Femur (tissue), 1 donor: ENCODE data around the gene BCOR.
A peak's percentile ranks its signal among the peaks of the same experiment; 100 is the strongest.

Experiments
- DNase-seq: peaks from one replicate; pipeline ENCODE4 v3.0.0-alpha.2; 2017

BCOR gene

DNA sequence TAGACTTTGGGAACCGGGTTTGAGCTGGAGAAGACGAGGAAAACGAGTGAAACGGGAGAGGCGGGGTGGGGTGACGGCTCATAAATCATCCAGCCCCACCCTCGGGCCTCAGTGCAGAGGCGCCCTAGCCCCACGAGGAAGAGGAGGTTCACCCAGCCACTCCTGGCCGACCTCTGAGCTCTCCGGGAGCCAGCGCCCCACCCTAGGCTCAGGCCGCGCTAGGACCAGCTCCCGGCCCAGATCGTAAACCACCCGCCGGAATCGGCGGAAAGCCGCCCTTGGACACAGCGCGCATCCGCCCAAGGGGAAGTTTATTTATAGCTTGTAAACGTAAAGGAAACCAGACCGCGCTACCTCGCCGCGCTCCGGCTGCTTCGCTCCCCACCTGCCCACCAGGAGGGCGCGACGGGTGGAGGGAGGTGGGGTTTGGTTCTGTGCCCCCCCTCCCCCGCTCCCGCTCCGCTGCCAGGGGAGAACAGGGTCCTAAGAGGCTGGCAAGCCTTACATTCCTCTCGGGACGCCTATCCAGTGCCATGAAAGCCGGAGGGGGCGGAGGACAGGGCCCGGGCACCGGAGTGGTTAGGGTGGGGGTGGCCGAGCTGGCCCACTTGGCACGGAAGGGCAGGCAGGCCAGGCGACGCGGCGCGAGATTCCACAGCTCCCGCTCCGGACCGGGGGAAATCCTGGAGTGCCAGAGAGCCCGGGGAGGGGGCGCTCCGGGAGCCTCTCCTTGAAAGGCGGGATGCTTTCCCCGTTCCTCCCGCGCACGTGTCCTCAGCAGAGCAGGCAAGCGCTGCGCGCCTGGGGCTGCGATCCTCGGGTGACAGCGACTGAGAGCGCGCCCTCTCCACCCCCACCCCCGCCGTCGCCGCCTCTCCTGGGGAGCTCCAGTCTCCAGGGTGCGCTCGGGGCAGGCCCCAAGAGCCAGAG is 84.2 kb downstream of the BCOR start:
- DNase-seq, result peak; percentile 84

- peak; percentile 65 for DNase-seq
These were observed 84.9 kb downstream of the BCOR start for GRCh38 chrX:40012868-40013265.

DNA sequence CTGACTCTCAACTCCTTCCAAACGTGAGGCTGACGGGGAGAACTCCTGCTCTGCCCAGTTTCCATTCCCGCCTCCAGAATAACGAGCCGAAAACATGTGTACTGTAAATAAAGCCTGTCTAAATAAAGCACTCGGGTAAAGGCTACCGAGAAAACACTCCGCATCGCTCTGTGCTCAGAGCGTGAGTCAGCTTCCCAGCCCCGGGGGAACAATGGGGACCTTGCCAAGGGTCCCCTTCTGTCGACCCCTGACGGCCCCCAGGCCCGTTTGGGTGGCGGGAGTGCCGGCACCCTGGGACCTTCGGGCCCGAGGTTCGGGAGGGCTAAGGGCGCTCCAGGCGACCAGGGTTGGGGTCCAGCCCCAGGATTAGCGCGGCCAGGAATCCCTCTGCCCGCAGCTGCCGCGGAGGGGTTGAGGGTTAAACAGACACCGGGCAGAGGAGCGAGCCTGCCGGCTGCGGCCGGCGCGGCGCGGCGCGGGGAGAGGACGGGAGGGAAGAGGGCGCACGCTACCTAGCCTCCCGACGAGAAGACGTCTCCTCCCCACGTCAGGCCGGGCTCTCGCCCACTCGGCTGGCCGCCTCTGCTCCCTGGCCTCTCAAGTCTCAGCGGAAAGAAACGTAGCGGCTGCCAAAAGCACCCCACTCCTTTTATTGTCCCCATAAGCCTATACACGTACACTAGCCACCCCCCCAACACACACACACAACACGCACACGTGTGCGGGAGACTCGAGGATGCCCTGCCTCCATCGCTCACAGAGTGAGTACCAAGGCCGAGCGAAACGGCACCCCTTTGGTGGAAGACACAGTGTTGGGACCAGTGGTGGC is 85.5 kb downstream of the BCOR start:
- peak; percentile 61 for DNase-seq

DNA sequence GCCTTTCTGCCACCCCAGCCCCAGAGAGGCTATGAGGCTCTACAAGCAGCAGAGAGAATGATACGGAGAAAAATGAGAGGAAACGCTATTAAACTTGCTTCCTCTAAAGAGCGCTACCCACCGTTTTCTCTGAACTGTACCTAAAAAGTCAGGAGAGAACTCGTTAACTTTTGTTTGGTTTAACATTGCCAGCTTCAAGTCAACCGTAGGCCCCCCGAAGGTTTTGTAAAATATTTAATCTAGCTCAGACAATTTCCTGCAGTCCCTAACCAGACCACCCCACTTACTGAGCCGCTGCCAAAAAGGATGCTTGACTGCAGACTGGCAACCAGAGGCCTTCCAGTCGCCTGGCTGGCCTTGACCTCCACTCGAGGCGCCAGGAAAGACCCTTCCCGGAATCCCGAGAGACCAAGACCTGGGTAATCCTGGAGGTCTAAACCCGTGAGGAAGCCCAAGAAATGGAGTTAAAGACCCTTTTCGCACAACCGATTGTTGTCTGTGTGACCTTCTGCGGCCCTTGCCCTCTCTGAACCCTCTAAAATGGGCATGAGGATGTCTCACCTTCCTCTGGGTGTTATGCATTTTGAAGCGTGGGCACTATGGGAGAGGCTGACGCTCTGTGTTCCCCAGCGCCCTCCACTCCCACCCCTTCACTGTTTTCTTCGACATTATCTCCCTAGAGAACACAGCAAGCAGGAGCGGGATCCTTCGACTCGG is 86.3 kb downstream of the BCOR start:
- no peak for DNase-seq

DNA sequence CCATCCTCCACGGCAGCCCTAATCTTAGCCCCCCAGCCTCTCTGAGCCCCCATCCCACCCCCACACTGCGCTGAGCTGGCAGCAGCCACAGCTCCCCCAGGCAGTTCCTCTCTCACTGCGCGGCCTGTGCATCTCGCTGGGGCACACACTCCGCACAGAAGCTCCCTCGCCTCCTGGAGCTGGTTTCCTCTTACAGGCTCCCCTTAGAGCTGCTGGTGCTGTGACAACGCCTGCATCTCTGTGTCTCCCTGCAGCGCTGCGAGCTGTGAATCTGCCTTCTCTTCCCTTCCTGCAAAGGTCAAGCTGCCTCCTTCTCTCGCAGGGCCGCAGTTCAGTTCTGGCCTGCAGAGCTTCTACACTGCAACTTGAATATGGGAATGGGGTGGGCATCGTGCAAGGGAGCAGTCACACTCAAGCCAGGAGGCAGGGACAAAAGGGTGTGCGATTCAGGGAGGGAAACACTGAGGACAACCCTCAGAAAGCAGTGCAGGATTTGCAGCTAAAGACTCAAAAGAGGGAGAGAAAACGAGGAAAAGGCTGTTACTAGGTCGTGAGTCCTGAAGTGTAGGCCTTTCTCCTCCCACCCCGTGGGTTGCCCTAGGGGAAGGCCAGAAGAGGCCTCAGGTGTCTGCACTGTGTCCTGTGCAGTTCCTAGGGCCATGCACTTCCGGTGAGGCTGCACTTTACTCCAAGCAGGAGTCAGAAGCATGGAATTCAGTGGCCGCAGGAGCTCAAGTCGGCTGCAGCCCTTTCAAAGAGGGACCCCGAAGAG is 87.0 kb downstream of the BCOR start:
- no peak for DNase-seq

DNA sequence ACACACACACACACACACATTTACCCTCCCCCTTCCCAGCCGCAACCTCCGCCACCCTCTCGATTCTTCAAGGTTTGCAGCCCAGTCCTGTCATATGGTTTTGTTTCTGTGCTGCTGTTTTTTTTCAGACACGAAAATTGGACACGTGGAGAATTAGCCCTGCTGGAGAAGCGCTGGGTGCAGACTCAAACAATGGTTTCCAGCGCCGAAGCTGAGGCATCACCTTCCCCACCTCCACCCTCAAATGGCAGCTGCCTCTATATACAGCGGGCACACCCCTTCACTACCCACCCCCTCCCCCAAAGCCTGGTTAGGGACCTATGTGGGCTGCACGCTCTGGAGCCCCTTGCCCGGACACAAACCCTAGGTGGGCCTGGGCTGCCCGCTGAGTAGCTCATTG is 87.9 kb downstream of the BCOR start:
- no peak for DNase-seq

- DNase-seq, result peak; percentile 47
These were observed 88.3 kb downstream of the BCOR start for GRCh38 chrX:40009462-40009851.

DNA sequence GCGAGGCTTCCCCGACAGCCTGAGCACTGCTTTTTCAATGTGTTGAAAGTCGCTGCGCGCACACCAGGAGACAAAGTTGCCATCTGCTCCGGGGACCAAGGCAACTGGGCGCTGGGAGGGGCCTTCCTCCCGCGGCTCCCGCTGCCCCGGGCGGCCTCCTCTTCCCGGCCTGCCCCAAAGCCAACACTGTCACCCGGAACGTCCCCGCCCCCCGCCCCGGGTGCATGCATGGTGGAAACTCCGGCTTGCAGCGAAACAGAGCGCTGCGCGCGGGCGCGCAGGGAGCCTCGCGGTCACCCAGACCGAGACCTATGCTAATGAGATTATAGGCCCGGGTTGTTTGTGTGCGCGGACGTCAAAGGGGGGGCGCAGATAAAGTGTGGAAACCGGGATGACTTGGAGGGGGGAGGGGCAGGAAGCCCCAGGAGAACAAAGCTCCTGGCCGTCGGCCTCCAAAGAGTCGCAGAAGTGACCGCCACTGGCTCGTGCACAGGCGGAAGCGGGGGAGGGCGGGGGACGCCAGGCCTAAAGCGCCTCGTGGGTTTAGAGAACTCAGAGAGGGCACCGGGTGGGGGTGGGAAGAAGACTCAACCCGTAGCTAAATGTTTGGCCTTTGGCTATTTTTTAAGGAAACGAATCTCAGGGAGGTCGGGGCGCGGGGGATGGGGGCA is 88.8 kb downstream of the BCOR start:
- DNase-seq, result peak; percentile 56

DNA sequence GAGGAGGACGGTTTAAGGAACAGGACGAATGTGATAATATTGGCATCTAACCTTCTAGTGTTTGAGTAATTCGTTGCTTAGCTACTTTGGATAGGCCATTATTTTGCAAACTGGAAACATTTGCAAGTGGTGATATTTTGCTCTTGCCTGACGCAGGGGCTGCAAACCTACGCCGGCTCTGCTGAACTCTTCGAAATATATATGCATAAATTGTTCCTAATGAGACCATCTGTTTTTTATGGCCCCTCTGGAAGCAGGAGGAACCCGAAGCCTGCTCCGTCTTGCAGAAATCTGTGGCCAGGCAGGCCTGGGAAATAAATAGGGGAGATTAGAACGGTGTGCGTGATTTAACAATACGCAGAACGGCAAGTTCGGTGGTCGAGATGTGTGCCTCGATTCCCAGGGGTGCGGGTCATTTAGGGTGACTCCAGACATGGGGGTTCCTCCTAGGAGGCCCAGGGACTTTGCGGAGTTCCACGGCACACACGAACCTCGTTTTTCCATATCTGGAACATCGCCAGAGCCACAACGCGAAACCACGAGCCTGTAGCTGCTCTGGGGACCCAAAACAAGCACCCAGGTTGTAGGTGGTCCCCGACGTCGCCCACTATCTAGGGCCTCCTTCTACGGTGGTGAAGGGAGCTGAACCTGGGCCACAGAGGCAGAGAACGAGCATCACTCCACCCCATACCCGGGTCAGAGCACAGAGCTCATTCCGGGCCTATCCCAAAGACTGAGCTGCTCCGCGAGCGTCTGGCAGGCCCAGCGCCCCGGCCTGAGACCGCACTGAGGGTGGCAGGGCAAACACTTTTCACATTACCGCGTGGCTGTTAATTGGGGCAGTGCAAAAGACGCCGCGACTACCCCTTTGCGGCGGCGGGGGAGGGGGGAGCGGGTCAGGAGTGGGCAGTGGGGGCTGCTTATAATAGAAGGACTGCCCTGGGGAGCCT is 89.7 kb downstream of the BCOR start:
- peak; percentile 61 for DNase-seq

DNA sequence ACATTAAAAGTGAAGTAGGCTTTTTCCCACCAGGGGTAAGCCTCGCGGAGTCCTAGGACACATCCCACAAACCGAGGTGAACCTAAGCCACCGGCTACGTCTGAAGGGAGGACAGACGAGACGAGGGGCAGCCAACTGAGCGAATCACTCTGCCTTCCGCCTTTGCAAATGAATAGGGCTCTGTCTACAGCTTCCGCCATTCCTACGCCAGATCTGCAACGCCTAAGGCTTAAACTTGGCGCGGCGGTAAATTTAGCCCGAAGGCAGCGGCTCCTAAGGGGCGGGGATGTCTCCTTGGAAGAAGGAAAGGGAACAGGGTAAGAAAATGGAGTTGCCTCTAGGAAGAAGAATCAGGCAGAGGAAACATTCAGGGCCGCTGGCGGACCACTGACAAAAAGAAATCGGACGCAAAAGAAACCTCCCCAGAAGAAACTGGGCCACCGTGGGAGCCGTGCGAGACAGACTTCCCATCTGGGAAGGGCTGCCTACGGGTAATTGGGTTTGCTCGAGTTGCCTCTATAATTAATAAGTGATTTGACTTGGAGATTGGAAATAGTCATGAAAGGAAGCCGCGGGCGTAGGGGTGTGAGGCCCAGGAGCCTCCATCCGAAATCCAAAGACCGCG is 90.5 kb downstream of the BCOR start:
- peak; percentile 69 for DNase-seq

DNA sequence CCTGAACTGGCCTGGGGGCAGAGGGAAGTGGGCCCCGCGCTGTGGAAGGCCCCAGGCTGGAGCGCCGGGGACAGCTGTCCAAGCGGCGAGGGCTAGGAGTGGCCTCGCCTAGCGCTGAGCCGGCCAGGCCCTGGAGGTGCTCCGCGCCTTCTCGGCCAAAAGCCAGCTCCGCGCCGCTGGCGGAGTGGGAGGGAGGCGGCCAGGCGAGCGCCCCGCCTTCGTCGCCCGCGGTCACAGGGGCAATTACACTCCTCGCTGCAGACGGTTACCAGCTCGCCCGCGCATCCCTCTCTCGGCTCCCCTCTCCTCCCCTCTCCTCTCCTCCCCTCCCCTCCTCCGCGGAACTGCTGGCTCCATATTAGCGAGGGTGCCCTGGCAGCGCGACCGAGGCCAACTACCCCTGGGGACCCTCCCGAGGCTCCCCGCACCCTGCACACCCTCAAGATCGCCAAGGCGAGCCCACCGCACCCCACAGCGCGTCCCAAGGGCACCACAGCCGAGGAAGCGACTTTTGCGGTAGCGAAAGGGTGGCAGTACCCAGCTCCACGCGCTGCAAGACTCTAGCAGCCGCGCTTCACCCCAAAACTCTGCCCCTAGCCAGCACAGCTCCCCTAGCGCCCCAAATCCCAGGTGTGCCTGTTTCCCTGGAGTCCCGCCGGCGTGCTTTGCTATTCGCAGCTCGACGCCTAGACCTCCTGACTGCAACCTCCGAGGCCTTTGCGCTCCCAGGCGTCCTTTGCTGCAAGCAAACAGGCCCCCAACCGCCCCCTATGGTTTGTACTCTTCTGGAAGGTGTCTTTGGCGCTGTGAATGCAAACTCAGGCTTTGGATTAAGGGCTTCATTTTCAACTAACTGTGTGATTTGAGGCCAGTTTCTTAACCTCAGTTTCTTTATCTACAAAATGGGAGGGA is 91.4 kb downstream of the BCOR start:
- peak; percentile 74 for DNase-seq

GRCh38 chrX:40005292-40006011 is 92.3 kb downstream of the BCOR start:
- peak; percentile 37 for DNase-seq

GRCh38 chrX:40004921-40005291 is 92.9 kb downstream of the BCOR start:
- DNase-seq, result no peak

DNA sequence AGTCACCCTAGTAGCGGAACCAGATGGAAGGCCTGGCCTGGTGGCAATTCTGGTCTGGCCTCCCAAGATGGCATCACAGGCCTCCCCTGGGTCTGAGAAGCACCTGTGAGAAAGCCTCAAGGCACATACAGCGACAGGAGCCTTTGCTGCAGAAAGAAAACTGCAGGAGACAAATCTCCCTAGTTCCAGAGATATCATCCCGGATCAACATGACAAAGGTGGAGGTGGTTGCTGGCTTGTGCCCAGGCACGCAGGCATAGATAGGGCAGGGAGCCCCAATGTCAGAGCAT is 93.6 kb downstream of the BCOR start:
- DNase-seq, result no peak

DNA sequence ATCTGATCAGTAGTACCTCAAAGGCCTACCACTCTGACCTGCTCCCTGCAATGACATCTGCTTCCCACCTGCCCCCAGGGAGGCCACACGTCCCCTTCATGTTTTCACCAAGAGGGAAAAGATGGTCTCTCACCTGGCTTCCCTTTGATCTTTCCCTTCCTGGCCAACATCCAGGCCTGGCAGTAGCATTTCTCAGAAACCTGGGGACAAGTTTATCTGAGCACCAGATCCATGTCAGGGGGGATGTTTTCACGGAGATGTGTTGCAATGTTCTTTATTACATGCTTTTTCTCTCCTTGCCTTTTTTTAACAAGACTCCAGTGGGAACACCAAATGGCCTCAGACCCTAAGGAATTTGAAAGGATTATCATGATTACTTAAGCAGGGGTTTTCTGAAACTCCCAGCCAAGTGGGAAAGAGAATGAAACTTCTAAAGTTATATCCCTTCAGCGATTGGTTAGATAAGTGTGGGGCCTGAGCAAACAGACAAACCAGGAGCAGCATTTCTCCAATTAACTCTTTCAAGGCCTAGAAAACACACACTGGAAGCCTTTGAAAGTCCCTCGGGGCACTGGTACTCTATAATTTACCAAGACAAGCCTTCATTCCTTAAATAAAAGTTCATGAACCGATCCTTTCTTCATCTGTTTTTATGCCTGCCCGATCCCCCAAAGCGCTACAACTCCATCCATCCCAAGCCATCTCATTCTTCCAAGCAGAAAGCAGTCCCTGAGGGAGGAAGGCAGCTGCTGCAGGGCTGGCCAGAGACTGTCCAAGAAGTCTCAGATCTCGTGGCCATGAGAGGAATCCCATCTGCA is 94.1 kb downstream of the BCOR start:
- DNase-seq, result no peak

- no peak for DNase-seq
These were observed 94.7 kb downstream of the BCOR start for GRCh38 chrX:40003071-40003427.
